ENCODE measurements around the gene VN1R5.
"Not testable (repeated sequence)": the region's sequence is repeated elsewhere in the genome, so short reads cannot be mapped to it uniquely, and the experiment has no call there.

The VN1R5 gene

GRCh38 chr1:247274605-247275256 lies 18.9 kb downstream of the VN1R5 start:
- no peak for DNase-seq

GRCh38 chr1:247277191-247277590 lies 21.3 kb downstream of the VN1R5 start:
- no peak for DNase-seq

GRCh38 chr1:247281001-247281574 lies 25.2 kb downstream of the VN1R5 start:
- DNase-seq: no peak

- no peak for DNase-seq
Measured at GRCh38 chr1:247286134-247286670, 30.3 kb downstream of the VN1R5 start.

GRCh38 chr1:247287460-247287859 lies 31.6 kb downstream of the VN1R5 start:
- DNase-seq: no peak

- DNase-seq: no peak
Measured at GRCh38 chr1:247288341-247288740, 32.5 kb downstream of the VN1R5 start.

- DNase-seq: not testable (repeated sequence)
Measured at GRCh38 chr1:247289274-247289892, 33.5 kb downstream of the VN1R5 start.

- no peak for DNase-seq
Measured at GRCh38 chr1:247290576-247290975, 34.7 kb downstream of the VN1R5 start.

GRCh38 chr1:247291161-247291560 lies 35.3 kb downstream of the VN1R5 start:
- no peak for DNase-seq

- no peak for DNase-seq
Measured at GRCh38 chr1:247291833-247292561, 36.1 kb downstream of the VN1R5 start.

GRCh38 chr1:247293047-247293446 lies 37.2 kb downstream of the VN1R5 start:
- DNase-seq: no peak

- DNase-seq: no peak
Measured at GRCh38 chr1:247294282-247294681, 38.4 kb downstream of the VN1R5 start.

- DNase-seq: no peak
Measured at GRCh38 chr1:247295274-247295684, 39.4 kb downstream of the VN1R5 start.

- no peak for DNase-seq
Measured at GRCh38 chr1:247295746-247296145, 39.9 kb downstream of the VN1R5 start.

GRCh38 chr1:247296599-247297180 lies 40.8 kb downstream of the VN1R5 start:
- no peak for DNase-seq

GRCh38 chr1:247297263-247298123 lies 41.6 kb downstream of the VN1R5 start:
- DNase-seq: no peak

GRCh38 chr1:247298124-247298481 lies 42.2 kb downstream of the VN1R5 start:
- no peak for DNase-seq

- no peak for DNase-seq
Measured at GRCh38 chr1:247298701-247299100, 42.8 kb downstream of the VN1R5 start.

GRCh38 chr1:247299723-247300381 lies 44.0 kb downstream of the VN1R5 start:
- DNase-seq: no peak

- DNase-seq: no peak
Measured at GRCh38 chr1:247300491-247301175, 44.8 kb downstream of the VN1R5 start.

- DNase-seq: no peak
Measured at GRCh38 chr1:247301176-247301540, 45.3 kb downstream of the VN1R5 start.
